GM12872 (cell line): ENCODE data around the gene MEIS1.

ENCODE experiments used
- CTCF ChIP-seq: IDR thresholded peaks from 3 replicates; pipeline ENCODE4 v1.5.1; 2011; ENCODE audit warnings: low read depth, mild to moderate bottlenecking, low read length, moderate library complexity; ENCODE audit not compliant: insufficient read depth

MEIS1 gene

GRCh38 chr2:66569321-66569851 lies 134.5 kb downstream of the MEIS1 start:
- no peak for TF ChIP-seq CTCF

GRCh38 chr2:66569974-66570373 lies 135.0 kb downstream of the MEIS1 start:
- no peak for TF ChIP-seq CTCF

GRCh38 chr2:66570471-66570870 lies 135.5 kb downstream of the MEIS1 start:
- TF ChIP-seq CTCF: no peak

GRCh38 chr2:66571918-66572317 lies 137.0 kb downstream of the MEIS1 start:
- TF ChIP-seq CTCF: no peak

GRCh38 chr2:66572391-66572790 lies 137.5 kb downstream of the MEIS1 start:
- TF ChIP-seq CTCF: no peak

- TF ChIP-seq CTCF: no peak
Measured at GRCh38 chr2:66573416-66573815, 138.5 kb downstream of the MEIS1 start.

- TF ChIP-seq CTCF: no peak
Measured at GRCh38 chr2:66573821-66574233, 138.9 kb downstream of the MEIS1 start.
